Activated CD4-positive, CD25-positive, alpha-beta regulatory T cell treated with anti-CD3 and anti-CD28 coated beads, Interleukin-2, amount 50 U/mL, for 72 hours (primary cell): ENCODE results near the gene BHLHE23.
A peak's percentile ranks its signal among the peaks of the same experiment; 100 is the strongest.

Source experiments
- DNase-seq: peaks from one replicate; pipeline ENCODE4 v3.0.0; 2021

BHLHE23 gene

GRCh38 chr20:62986257-62986800 is 20.4 kb downstream of the BHLHE23 start:
- DNase-seq, result no peak

- DNase-seq, result no peak
These were observed 21.4 kb downstream of the BHLHE23 start for GRCh38 chr20:62985444-62985778.

- DNase-seq, result no peak
These were observed 21.9 kb downstream of the BHLHE23 start for GRCh38 chr20:62984666-62985443.

- DNase-seq, result no peak
These were observed 23.6 kb downstream of the BHLHE23 start for GRCh38 chr20:62983210-62983609.

GRCh38 chr20:62982124-62983075 is 24.4 kb downstream of the BHLHE23 start:
- no peak for DNase-seq

GRCh38 chr20:62980970-62981369 is 25.8 kb downstream of the BHLHE23 start:
- DNase-seq, result no peak

- no peak for DNase-seq
These were observed 26.3 kb downstream of the BHLHE23 start for GRCh38 chr20:62980380-62980960.

GRCh38 chr20:62979876-62980373 is 26.8 kb downstream of the BHLHE23 start:
- no peak for DNase-seq

GRCh38 chr20:62979310-62979709 is 27.5 kb downstream of the BHLHE23 start:
- no peak for DNase-seq

GRCh38 chr20:62978561-62978943 is 28.2 kb downstream of the BHLHE23 start:
- DNase-seq, result no peak

- peak; percentile 76 for DNase-seq
These were observed 28.9 kb downstream of the BHLHE23 start for GRCh38 chr20:62977613-62978560.

GRCh38 chr20:62976886-62977285 is 29.9 kb downstream of the BHLHE23 start:
- DNase-seq, result no peak

- no peak for DNase-seq
These were observed 30.8 kb downstream of the BHLHE23 start for GRCh38 chr20:62975812-62976508.

- DNase-seq, result no peak
These were observed 31.5 kb downstream of the BHLHE23 start for GRCh38 chr20:62975251-62975760.

GRCh38 chr20:62972845-62973745 is 33.7 kb downstream of the BHLHE23 start:
- no peak for DNase-seq

- DNase-seq, result peak; percentile 84
These were observed 34.6 kb downstream of the BHLHE23 start for GRCh38 chr20:62971950-62972844.

GRCh38 chr20:62971211-62971949 is 35.4 kb downstream of the BHLHE23 start:
- DNase-seq, result no peak
